ENCODE measurements around the gene FGF2. TPM values are rescaled to one million over a fixed set of nuclear protein-coding genes. Genes with fewer than 3 reads are reported as not detected.

The FGF2 gene
- total RNA-seq, 1 donor from 2014 or later: 20.8 TPM

GRCh38 chr4:122854447-122855352 is 28.1 kb downstream of the FGF2 start:
- H3K27ac ChIP-seq: peak overlapping the region; percentile 85 to 89
- peaks cover 14 to 45% of the 10 kb centered on the region in 2 donors for H3K4me1 ChIP-seq
- peak overlapping the region; percentile 14 to 59 for H3K4me3 ChIP-seq
- no peaks in the 10 kb centered on the region for H3K9me3 ChIP-seq
- no peak for TF ChIP-seq CTCF (IDR thresholded peaks at IDR 0.05)
- H3K36me3 ChIP-seq: no peaks in the 10 kb centered on the region
- no peaks in the 10 kb centered on the region for H3K27me3 ChIP-seq
- intact Hi-C loops (cut with DNase I): loop anchor here (5.0 kb wide), 1 partner anchor 48 kb away; no protein-coding TSS in a partner anchor
- DNase-seq (ENCODE audit: low spot score in 2 of 2): peak in 1 of 2 donors; percentile 76

- no peaks in the 10 kb centered on the region for H3K9me3 ChIP-seq
- H3K4me3 ChIP-seq: peak overlapping the region; percentile 14 to 59
- no peaks in the 10 kb centered on the region for H3K27me3 ChIP-seq
- H3K36me3 ChIP-seq: no peaks in the 10 kb centered on the region
- peaks cover 14 to 39% of the 10 kb centered on the region in 2 donors for H3K4me1 ChIP-seq
- H3K27ac ChIP-seq: peak overlapping the region; percentile 85 to 89
- intact Hi-C loops (cut with DNase I): loop anchor here (5.0 kb wide), 1 partner anchor 47 kb away; no protein-coding TSS in a partner anchor
- DNase-seq (ENCODE audit: low spot score in 2 of 2): no peak
- no peak for TF ChIP-seq CTCF (IDR thresholded peaks at IDR 0.05)
Measured at GRCh38 chr4:122855353-122855890, 28.8 kb downstream of the FGF2 start.

- peaks cover 14 to 36% of the 10 kb centered on the region in 2 donors for H3K4me1 ChIP-seq
- no peak for DNase-seq (ENCODE audit: low spot score in 2 of 2)
- peak overlapping the region; percentile 64 to 85 for H3K27ac ChIP-seq
- no peaks in the 10 kb centered on the region for H3K27me3 ChIP-seq
- H3K36me3 ChIP-seq: no peaks in the 10 kb centered on the region
- intact Hi-C loops (cut with DNase I): loop anchor here (5.0 kb wide), 1 partner anchor 45 kb away; no protein-coding TSS in a partner anchor
- no peak overlapping the region for H3K4me3 ChIP-seq
- no peaks in the 10 kb centered on the region for H3K9me3 ChIP-seq
- no peak for TF ChIP-seq CTCF (IDR thresholded peaks at IDR 0.05)
Measured at GRCh38 chr4:122857160-122857559, 30.5 kb downstream of the FGF2 start.

- H3K4me1 ChIP-seq: peaks cover 14 to 42% of the 10 kb centered on the region in 2 donors
- no peaks in the 10 kb centered on the region for H3K36me3 ChIP-seq
- H3K9me3 ChIP-seq: no peaks in the 10 kb centered on the region
- no peak overlapping the region for H3K4me3 ChIP-seq
- peak overlapping the region; percentile 64 to 85 for H3K27ac ChIP-seq
- no peak for TF ChIP-seq CTCF (IDR thresholded peaks at IDR 0.05)
- no peak for DNase-seq (ENCODE audit: low spot score in 2 of 2)
- no peaks in the 10 kb centered on the region for H3K27me3 ChIP-seq
- intact Hi-C loops (cut with DNase I): loop anchor here (5.0 kb wide), 1 partner anchor 44 kb away; no protein-coding TSS in a partner anchor
Measured at GRCh38 chr4:122858705-122859104, 32.1 kb downstream of the FGF2 start.

GRCh38 chr4:122861172-122861943 is 34.7 kb downstream of the FGF2 start:
- no peak for TF ChIP-seq CTCF (IDR thresholded peaks at IDR 0.05)
- Histone ChIP-seq H3K9me3 (no peaks in the 10 kb centered on the region), H3K36me3 (no peaks in the 10 kb centered on the region), H3K27me3 (no peaks in the 10 kb centered on the region), H3K4me1 (peaks cover 3 to 31% of the 10 kb centered on the region in 2 donors), H3K27ac (peak overlapping the region in 1 of 2 donors; percentile 11), H3K4me3 (no peak overlapping the region)
- DNase-seq (ENCODE audit: low spot score in 2 of 2): no peak
- intact Hi-C loops (cut with DNase I): no loop called here
